GM21619 (cell line): ENCODE data around the gene GBE1.
"Not testable (repeated sequence)": the region's sequence is repeated elsewhere in the genome, so short reads cannot be mapped to it uniquely, and the experiment has no call there.

Experiments
- ATAC-seq: cut with Tn5 transposase; IDR thresholded peaks from one replicate; pipeline ENCODE4 v1.9.1; 2021; ENCODE audit not compliant: unreplicated experiment

GBE1 gene

DNA sequence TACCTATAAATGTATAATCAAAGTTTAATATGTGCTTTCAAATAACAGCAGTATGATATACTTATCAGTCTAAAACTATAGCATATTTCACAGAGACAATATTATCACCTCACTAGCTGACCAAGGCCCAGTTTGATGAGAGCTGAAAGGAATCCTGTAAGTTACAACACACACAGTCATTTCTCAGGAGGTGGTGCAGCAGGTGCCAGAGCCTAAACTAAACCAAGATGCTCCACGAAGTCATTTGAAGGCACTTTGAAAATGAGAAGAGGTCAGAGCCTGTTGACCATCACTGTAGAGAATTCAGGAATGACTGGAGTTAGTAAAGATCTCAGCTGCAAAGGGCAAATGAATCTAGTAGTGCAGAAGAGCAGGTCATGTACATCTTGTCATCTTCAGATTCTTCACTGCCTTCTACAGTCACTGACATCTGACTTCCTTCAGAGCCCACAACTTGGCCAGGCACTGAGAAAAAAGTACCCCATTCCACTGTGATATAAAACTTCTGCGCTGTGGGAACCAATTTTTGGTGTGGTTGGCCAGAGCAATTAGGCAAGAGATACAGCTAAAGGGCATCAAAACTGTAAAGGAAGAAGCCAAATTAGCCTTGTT lies 7.9 kb downstream of the GBE1 start:
- no peak for ATAC-seq

DNA sequence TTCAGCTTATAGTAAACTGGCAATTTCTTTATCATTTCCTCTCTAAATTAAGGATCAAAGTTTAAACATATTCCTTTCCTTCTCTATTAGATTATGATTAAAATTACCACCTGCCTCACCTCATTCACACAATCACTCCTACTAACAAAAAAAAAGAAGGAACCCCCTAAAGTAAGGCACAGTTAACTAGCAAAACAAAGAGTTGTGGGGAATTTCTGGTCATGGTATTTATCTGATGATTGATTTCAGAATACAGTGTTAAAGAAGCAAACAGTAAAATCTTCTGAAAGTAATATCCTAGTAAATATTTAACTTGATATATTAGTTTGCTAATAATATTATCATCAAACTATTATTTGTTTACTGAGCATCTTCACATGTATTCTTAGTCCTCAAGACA lies 8.8 kb downstream of the GBE1 start:
- ATAC-seq = no peak

DNA sequence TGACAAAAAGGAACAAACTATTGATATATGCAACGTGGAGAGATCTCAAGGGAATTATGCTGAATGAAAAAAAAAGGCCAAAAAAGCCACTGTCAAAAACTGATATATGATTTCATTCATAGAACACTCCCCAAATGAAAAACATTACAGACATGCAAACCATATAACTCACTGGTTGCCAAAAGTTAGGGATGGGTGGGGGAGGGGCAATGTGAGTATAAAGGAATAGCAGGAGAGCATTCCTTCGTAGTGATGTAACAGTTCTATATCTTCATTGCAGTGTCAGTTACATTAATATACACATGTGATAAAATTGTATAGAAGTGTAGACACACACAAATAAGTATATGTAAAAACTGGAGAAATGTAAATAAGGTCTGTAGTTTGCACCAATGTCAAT lies 12.2 kb downstream of the GBE1 start:
- ATAC-seq = no peak

DNA sequence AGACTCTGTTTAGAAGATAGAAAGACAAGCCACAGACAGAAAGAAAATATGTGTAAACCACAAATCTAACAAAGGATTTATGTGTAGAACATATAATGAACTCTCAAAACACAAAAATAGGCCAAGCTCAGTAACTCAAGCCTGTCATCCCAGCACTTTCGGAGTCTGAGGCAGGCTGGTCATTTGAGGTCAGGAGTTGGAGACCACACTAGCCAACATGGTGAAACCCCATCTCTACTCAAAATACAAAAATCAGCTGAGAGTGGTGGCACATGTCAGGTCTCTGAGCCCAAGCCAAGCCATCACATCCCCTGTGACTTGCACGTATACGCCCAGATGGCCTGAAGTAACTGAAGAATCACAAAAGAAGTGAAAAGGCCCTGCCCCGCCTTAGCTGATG lies 14.2 kb downstream of the GBE1 start:
- not testable (repeated sequence) for ATAC-seq

DNA sequence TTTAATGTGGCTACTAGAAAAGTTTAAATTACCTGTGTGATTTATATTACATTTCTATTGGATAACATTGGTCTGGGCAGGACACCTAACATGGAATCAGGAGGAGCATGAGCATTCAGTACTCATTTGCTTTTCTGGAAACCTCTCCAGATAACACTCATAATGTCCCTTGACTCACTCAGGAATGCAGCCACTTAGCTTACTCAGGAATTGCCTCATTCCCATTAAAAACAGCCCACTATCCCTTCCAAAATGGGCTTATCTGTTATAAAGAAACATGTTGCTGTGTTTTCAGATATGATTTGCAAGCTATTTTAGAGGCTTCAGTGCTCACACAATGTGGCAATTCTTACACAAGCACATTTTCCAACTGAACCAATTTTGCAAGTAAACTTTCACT lies 17.1 kb downstream of the GBE1 start:
- no peak for ATAC-seq

DNA sequence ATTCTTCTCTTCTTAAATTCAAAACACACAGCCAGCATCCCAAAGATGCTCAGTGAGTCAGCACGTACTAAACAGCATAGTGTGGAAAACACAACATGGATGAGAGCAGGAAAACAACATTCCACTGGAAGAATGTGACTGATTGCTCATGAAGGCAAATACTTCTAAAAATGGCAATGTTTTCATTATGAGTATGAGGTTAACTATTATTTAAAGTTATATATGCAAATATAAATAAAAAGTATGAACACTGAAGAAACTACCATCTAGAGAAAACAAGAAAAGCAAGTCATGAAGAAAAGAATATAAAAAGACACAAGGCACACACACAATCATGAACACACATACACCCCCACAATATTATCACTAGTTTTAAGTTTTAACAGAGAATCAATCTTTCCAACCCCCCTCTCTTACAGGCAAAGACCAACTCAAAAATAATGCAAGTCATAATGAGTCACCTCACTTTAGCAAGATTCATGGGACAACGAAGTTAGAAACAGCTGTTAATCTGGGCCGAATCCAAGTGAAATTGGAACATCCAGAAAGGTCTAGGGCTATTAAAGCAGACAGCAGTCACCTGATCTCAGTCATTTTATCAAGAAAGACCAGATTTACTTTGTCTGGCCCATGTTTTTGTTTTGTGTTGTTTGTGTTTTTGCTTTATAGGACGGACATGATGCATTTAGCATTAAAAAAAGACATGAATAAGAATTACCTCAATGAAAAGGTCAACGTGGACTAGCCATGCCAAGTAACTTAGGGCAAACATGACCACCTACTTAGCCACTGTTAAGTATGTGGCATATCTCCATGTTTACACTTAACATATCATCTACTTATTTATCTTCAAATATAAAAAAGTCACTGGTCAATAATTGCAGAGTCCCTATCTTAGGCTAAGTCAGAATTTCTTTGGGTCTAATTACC lies 18.1 kb downstream of the GBE1 start:
- ATAC-seq = no peak

DNA sequence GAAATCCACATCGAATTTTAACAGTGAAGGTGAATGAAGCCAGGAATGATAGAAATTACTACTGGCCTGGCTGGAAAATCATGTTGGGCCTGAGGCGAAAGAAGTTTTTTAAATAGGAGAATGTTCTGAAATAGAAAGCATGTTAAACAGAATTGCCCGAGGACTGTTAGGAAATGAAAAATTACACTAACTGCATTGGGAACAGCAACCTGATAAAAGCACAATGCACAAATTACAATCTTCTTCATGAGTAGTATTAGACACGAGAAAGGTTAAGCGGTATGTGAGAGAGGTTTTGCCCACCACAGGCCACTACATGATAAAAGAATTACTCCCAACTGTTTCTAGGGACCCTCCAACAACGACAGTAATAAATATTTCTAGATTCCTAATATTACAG lies 18.9 kb downstream of the GBE1 start:
- ATAC-seq = no peak

DNA sequence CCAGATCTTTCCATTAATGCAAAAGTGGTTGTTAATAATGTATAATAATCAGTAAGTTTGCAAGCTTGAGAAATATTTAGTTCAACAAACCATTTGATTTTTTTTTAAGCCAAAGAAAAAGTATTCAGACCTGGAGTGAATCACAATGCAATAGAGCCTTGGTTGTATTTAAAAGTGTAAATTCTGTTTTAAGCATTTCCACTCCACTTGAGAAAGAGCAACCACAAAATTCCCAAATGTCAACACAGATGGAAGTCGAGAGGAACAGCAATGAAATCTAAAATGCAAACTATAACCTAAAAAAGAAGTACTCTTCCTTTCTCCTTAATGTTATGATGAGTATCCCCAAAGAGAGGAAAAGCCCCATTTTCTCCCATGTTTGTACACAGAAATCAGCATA lies 20.2 kb downstream of the GBE1 start:
- no peak for ATAC-seq

DNA sequence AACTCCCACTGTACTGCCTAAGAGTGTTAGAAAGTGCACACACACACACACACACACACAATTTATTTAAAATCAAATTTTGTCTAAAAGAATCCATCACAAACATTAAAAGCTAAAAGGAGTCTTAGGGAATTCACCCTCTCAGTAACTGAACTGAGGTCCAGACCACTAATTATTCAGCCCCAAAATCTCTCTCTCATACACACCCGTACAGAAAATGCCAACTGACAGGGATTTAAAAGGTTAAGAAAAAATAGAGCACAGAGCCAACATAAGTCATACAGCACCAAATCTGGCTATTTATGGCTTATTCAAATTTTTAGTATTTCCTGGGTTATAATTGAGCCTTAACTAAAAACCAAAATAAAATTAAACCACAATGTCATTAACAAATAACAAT lies 20.7 kb downstream of the GBE1 start:
- ATAC-seq = no peak

DNA sequence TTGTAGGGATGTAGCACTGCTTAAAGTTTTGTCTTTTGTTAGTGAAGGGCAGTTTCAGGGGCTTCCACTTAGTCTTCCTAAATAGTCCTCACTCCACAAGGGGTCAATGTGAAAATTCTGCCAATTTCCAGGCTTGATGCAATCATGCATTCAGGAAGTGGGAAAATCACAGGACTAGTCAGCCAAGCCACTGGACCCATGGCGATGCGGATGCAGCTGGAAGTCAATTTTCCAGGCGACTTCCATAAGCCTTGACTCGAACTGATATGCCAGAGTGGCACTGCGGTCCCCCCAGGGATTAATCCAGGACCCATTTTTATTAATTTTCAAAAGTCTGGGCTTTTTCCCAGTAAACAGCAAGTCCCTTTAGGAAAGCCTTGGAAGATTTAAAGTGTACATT lies 26.1 kb downstream of the GBE1 start:
- no peak for ATAC-seq

DNA sequence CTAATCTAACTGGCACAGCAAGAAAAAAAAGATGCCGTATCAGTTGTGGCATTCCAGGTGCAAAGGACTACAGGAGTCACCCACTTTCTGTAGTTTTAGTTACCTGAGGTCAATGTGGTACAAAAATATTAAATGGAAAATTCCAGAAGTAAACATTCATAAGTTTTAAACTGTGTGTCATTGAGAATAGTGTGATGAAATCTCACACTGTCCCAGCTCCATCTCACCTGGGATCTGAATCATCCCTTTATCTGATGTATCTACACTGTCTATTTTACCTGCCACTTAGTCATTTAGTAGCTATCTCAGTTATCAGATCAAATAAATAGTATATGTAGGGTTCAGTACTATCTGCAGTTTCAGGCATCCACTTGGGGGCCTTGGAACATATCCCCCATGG lies 26.7 kb downstream of the GBE1 start:
- ATAC-seq = no peak

DNA sequence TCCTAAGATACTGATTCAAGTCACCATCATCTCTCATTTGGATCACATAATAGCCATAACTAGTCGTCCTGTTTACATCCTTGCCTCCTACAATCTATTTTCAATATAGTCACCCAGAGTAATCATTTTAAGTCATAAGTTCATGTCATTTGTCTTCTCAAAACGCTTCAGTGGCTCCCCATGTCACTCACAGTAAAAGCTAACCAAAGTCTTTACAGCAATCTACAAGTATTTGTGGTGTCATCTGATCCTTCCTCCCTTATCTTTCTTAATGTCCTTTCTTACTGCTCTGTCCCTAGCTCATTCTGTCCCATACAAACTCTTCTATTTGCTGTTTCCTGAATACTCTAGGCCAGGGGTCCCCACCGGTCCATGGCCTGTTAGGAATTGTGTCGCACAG lies 28.8 kb downstream of the GBE1 start:
- ATAC-seq = no peak

DNA sequence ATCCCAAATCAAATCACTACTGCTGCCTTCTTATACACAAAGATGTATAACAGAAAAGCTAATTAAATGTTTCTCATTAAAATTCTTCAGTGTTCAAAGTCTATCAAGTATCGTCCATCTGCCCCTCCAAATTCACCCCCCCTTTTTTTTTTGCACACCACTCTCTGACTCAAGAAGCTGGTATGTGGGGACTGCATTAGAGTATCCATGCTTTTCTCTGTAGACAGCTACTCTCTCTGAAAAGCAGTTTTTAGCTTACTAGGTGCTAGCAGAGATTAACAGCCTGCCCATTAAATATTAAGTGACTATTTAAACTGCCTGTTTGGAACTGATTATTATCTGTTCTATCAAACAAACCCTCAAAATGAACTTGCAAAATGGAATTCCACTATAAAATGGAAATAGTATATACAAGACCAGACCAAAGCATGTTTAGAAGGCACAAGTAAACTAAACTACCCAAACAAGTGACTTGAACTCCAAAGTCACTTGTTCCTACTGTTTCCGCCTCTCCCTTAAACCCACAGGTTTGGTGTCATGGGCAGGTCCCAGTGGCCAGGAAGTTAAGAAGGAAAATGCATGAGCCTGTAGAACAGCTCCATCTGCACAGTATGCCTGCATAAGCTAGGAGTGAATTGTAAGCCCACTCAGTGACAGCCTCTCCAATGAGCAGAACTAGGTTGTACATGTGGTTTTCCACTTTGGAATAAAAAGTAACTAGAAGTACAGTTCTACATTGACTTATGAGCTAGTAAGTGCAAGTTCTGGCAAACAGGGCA lies 32.5 kb downstream of the GBE1 start:
- ATAC-seq = no peak

DNA sequence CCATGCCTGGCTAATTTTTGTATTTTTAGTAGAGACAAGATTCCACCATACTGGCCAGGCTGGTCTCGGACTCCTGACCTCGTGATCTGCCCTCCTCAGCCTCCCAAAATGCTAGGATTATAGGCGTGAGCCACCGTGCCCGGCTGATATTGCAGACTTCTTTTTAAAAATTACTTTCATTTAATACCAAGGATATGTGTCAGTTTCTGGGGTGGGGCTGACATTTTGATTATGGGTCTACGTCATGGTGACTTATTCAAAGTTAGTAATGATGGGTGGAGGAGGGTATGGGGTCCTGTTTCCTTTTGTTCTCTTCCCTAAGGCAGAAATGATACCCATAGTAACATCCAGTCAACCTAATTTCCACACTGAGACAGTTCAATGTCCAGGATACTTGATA lies 34.7 kb downstream of the GBE1 start:
- no peak for ATAC-seq

DNA sequence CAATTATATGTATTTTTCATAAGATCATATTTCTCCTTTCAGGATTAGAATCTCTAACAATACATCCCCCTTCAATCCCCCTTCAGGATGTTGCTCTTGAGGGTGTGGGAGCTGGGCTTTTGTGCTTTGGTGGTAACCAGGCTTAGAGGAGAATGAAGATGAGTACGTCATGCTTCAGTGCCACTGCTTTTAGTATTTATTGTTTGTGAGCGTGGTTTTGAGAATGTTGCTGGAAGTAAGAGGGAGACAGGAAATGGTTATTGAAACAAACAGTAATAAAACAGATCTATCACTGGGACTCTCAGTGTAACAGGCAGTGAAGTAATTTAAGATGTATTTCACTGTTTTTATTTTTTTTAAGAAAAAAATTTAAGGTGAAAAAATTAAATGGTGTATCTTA lies 35.3 kb downstream of the GBE1 start:
- ATAC-seq = no peak

DNA sequence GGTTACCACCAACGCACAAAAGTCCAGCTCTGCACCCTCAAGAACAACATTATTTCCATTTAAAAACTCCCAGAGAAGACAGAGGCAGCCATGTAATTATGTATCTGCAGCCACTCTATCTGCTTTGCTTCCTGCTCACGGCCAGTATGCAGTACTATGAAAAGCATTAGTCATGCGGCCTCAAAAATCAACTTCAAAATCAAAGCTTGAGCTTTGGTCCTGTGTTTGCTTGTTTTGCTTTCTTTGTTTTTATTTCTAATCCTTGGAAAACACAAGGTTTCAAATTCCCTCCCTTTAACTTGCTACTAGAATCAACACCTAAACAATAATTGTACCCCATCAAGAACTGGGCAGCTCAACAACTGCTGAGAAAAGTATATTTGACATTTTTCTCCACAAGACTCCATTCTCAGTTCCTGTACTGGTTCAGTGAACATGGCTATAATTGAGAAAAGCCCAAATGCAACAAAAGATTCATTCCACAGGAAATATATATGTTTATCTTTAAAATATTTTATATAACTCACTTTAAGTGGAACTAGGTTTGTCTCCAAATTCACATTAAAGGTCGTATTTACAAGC lies 37.6 kb downstream of the GBE1 start:
- ATAC-seq = no peak

DNA sequence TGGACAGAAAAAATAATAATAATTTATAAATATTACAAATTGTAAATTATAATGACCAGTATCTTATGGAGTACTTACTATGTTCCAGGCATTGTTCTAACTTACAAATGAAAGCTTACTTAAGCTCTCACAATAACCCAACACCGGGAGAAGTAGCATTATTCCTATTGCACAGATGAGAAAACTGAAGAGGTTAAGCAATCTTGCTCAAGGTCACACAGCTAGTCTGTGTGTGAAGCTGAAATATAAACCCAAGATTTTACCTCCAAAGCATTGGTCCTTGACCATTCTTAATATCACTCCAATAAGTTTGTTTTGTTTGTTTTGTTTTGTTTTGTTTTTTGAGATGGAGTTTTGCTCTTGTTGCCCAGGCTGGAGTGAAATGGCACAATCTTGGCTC lies 43.1 kb downstream of the GBE1 start:
- ATAC-seq = no peak

DNA sequence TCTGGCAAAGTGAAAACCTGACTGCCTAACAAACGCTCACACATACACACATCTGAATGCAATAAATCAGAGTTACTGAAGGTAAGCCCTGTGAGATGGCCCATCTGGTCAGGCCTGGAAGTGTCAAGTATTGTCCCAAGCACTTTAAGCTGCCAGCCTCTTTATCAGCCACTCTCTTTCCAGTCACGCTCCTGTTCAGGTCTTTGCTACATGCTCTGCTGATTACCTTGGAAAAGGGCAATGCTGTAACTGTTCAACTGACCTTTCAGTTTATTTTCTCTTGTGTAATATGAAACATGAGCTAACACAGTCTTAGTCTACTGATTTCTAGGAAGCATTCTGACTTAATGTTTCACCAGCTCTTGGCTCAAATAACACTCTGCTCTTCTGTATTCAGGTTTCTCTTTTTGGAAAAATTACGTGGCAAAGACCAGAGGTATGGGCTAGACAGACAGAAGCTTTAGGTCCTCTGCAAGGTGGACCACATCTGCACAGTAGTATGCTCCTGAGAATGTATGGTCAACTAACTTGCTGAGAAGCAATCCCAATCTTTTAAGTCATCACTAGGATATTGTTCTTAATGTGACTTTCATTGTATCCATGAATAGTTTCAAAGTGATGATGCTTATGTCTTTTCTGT lies 44.5 kb downstream of the GBE1 start:
- no peak for ATAC-seq

DNA sequence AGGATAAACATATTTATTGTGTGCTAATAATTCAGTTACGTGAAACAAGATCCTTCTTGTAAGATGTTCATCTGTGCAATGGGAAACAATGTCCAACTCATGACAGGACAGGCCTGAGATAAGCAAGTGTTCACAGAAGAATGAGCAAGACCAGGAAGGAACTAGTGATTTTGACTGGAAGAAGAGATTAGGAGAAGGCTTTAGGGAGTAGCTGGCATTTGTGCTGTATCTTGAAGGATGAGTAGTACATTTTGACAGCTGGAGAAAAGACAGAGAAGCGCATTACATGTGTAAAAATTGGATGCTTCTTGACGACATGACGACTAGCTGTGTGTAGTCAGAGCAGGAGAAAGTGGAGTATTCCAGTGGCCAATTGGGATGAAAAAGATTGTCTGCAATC lies 48.4 kb downstream of the GBE1 start:
- ATAC-seq = no peak

DNA sequence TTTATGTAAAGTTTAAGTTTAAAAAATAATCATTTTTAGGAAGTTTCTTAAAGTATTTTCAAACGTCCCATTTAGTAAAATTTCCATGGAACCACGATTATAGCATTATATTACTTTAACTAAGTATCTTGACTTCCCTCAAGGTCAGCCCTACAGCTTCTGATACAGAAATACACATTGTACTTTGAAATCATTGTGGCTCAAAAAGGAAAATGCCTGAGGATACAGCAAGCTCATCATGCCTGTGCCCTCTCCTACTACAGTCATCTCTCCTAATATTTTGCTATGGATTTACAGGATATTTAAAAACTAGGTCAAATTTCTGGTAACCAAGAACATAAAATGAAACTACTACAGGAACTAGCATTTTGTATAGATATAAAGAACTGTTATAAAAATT lies 51.8 kb downstream of the GBE1 start:
- no peak for ATAC-seq

DNA sequence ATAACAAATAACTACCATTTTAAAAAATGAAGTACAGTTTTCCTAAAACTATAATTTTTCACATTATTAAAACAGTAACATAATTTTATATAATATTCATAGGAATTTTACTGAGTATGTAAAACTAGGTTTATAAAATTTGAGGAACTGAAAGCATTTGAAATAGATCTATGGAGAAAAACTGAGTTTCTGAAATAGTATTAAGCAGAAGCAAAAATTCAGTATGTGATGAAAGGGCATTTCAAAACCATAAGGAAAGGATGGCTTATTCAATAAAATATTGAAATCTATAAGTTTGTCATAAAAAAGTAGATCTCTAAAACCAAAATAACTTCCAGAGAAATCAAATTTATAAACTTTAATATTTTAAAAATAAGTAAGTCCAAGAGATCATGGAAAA lies 53.4 kb downstream of the GBE1 start:
- ATAC-seq = no peak
